Stimulated activated CD8-positive, alpha-beta memory T cell treated with anti-CD3 and anti-CD28 coated beads, Interleukin-2, amount 100 ng/mL, for 1 hour (primary cell): ENCODE measurements around the gene TAMM41.
"Not testable (repeated sequence)": the region's sequence is repeated elsewhere in the genome, so short reads cannot be mapped to it uniquely, and the experiment has no call there.

ENCODE experiments used
- DNase-seq, 2 donors: peaks; one replicate each; pipeline ENCODE4 v3.0.0-alpha.2; 2020; ENCODE audit warnings: low read depth in 2 of 2

Gene TAMM41

DNA sequence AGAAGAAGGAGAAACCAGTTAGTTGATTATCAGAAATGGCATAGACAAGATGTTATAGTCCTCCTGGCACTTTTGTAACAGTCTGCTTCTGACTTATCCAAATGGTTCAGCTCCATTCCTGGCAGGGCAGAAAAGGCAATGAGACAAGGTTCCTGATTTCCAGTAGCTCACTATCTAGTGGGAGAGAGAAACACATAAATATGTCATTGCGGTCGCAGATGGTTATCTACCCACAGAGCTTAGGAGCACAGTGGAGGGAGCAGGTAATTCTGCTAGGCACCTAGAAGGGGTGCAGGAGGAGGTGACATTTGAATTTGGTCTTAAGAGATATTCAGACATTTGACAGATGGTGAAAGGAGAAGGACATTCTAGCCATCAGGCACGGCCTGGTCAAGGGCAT, 78.1 kb downstream of the TAMM41 start:
- DNase-seq: no peak

DNA sequence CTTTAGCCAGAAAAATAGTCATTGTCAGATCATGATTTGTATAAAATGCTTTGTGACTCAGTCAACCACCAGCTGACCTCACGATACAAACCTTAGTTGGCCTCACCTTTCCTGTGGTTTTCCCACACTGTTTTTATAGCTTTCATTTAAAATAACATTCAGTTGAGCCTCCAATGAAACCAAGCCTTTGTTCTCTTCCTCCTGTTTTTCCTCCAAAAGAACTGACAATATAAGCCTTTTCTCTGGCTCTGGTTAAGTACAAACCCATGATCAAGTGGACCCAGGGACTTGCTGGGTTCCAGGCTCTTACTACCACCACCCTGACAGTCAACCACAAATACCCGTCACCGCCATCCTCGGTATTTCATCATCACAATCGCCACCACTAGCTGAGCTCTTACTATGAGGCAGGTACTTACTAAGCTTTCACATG, 81.7 kb downstream of the TAMM41 start:
- DNase-seq: no peak

DNA sequence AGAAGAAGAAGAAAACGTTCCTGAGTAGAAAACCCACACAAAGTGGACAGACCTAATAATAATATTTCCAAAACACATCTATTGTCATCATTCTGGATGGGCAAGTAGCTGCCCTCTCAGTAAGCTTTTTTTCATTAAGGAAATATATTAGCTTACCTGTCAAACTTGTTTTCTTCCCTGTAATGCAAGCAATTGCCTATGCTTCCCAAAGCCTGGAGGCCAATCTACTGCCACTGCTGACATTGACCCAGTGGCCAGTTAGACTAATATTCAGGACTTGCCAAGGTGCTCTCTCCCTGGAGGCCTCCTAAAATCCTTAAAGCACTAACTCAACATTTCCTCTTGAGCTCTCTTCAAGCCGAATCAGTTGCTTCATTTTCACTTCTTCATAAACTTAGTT, 86.7 kb downstream of the TAMM41 start:
- no peak for DNase-seq

DNA sequence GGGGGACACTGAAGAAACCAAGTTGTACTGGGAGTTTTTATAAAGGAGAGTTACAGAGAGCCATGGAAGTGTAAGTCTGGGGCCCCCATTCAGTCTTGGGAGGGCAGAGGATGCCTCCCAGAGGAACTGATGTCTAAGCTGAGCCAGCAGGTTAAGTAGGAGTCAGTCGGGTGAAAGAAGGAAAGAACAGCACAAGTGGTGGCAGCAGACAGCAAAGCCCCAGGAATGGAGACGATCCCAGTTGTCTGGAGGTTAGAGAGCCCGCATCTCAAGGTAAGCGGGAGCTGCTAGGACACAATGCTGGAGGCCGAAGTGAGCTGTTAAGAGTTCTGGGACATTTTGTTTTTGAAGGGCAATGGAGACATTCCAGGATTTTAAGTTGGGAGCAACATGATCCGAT, 88.8 kb downstream of the TAMM41 start:
- DNase-seq: no peak

DNA sequence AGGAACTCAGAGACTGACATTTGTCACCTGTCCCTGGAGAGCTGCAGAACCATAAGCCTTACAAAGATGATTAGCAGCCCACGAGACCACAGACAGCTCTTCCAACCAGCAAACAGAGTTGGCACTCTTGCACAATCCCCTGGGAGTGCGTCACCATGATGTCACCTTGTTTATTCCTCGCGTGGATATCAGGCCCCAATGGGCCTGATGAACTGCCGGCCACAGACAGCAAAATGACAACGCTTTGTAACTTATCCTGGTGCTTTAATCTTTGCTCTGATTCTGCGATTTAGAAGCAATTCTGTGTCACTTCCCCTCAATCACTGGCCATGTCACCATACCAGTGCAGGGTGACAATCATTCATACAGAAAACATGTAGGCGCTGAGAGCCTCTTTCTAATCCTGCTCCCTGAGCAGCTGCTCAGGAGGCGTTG, 89.2 kb downstream of the TAMM41 start:
- DNase-seq: no peak

DNA sequence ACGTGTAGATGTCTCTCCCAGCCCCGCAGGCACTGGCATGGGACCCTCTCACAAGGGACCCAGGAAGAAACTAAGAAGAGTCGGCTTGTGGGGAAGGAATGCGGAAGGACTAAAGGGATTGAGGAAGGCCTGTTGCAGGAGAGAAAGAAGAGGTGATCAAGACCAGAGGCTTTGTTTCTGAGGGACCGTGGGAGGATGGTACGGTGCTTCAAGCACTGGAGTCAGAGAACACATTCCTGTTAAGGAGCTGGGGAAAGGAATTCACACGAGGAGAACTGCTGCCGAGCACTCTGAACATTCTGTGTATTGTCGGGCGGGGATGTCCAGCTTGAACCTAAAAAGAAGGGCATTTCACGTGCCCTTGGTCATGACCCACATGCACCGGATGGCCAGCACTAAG, 91.4 kb downstream of the TAMM41 start:
- DNase-seq: no peak

DNA sequence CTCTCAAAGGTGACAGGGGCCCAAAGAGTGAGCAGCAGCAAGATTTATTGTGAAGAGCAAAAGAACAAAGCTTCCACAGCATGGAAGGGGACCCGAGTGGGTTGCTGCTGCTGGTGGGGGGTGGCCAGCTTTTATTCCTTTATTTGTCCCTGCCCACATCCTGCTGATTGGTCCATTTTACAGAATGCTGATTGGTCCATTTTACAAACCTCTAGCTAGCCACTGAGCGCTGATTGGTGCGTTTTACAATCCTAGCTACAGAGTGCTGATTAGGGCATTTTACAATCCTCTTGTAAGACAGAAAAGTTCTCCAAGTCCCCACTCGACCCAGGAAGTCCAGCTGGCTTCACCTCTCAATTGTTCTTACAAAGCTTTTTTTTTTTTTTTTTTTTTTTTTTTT, 94.4 kb downstream of the TAMM41 start:
- not testable (repeated sequence) for DNase-seq

DNA sequence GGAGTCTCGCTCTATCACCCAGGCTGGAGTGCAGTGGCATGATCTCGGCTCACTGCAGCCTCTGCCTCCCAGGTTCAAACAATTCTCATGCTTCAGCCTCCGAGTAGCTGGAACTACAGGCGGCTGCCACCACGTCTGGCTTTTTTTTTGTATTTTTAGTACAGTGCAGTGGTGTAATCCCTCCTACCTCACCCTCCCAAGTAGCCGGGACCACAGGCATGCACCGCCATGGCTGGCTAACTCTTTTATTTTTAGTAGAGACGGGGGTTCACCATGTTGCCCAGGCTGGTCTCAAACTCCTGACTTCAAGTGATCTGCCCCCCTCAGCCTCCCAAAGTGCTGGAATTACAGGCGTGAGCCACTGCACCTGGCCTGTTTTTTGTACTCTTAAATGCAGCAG, 98.4 kb downstream of the TAMM41 start:
- DNase-seq: not testable (repeated sequence)
